GM23338 (cell line): ENCODE measurements around the gene TGFBR3. TPM values are rescaled to one million over a fixed set of nuclear protein-coding genes. Genes with fewer than 3 reads are reported as not detected.
A peak's percentile ranks its signal among the peaks of the same experiment; 100 is the strongest.

Experiments used
- ATAC-seq: fragments of 200-7000 bp; cut with Tn5 transposase; 3 replicates; pipeline ENCODE4 v1.9.1; 2020
- DNase-seq: peaks from one replicate; pipeline ENCODE4 v3.0.0-alpha.2; 2015; ENCODE audit warnings: low spot score
- H2AFZ ChIP-seq: fragments of 200-600 bp; sonication (generic); 2 replicates; pipeline ENCODE4 v1.8.0; 2016; ENCODE audit warnings: antibody characterized with exemption, mild to moderate bottlenecking, moderate library complexity
- H3F3A ChIP-seq: fragments of 200-600 bp; sonication (generic); replicated peaks from 2 replicates; pipeline ENCODE4 v1.8.0; 2017; ENCODE audit warnings: antibody characterized with exemption, mixed run types, low read depth
- H3K27ac ChIP-seq: fragments of 200-600 bp; sonication (generic); 2 replicates; pipeline ENCODE4 v1.6.1; 2016; ENCODE audit warnings: low read depth
- H3K27me3 ChIP-seq: fragments of 200-600 bp; sonication (generic); 2 replicates; pipeline ENCODE4 v1.8.0; 2016; ENCODE audit warnings: mild to moderate bottlenecking, mixed run types, moderate library complexity; ENCODE audit not compliant: insufficient read depth
- H3K36me3 ChIP-seq: fragments of 200-600 bp; sonication (generic); 2 replicates; pipeline ENCODE4 v1.8.0; 2016; ENCODE audit warnings: mild to moderate bottlenecking; ENCODE audit not compliant: insufficient read depth
- H3K4me1 ChIP-seq: fragments of 200-600 bp; sonication (generic); 2 replicates; pipeline ENCODE4 v1.8.0; 2016; ENCODE audit warnings: mild to moderate bottlenecking, moderate library complexity; ENCODE audit not compliant: insufficient read depth
- H3K4me2 ChIP-seq: fragments of 200-600 bp; sonication (generic); 2 replicates; pipeline ENCODE4 v1.7.1; 2017; ENCODE audit warnings: mixed run types
- H3K4me3 ChIP-seq: fragments of 200-600 bp; sonication (generic); 2 replicates; pipeline ENCODE4 v1.6.1; 2016; ENCODE audit warnings: mixed run types
- H3K79me2 ChIP-seq: fragments of 200-600 bp; sonication (generic); replicated peaks from 2 replicates; pipeline ENCODE4 v1.8.0; 2017; ENCODE audit warnings: mild to moderate bottlenecking; ENCODE audit not compliant: insufficient read depth
- H3K9me2 ChIP-seq: fragments of 200-600 bp; sonication (generic); 2 replicates; pipeline ENCODE4 v1.8.0; 2017; ENCODE audit not compliant: insufficient read depth
- H4K20me1 ChIP-seq: fragments of 200-600 bp; sonication (generic); replicated peaks from 2 replicates; pipeline ENCODE4 v1.8.0; 2017; ENCODE audit warnings: mild to moderate bottlenecking; ENCODE audit not compliant: insufficient read depth
- H3K27ac Mint-ChIP-seq: 2 replicates; pipeline ENCODE4 v1.8.0; 2020; ENCODE audit warnings: inconsistent platforms, mild to moderate bottlenecking, moderate library complexity, mixed read lengths
- H3K27me3 Mint-ChIP-seq: 3 replicates; pipeline ENCODE4 v1.8.0; 2022; ENCODE audit warnings: low read depth, mild to moderate bottlenecking, moderate library complexity, mixed read lengths, inconsistent platforms; ENCODE audit not compliant: insufficient read depth, poor library complexity
- H3K36me3 Mint-ChIP-seq: 3 replicates; pipeline ENCODE4 v1.8.0; 2021; ENCODE audit warnings: low read depth, mild to moderate bottlenecking, inconsistent platforms, moderate library complexity, mixed read lengths
- H3K4me1 Mint-ChIP-seq: 3 replicates; pipeline ENCODE4 v1.8.0; 2020; ENCODE audit warnings: mild to moderate bottlenecking, inconsistent platforms, mixed read lengths
- H3K4me3 Mint-ChIP-seq: 3 replicates; pipeline ENCODE4 v1.8.0; 2021; ENCODE audit warnings: moderate library complexity, mild to moderate bottlenecking, inconsistent platforms, mixed read lengths
- H3K9me3 Mint-ChIP-seq: 3 replicates; pipeline ENCODE4 v1.8.0; 2020; ENCODE audit warnings: moderate library complexity, mild to moderate bottlenecking, inconsistent platforms, mixed read lengths
- JUNB ChIP-seq: IDR thresholded peaks from one replicate; pipeline ENCODE4 v1.6.1; 2016; ENCODE audit warnings: antibody characterized with exemption; ENCODE audit not compliant: unreplicated experiment
- NANOG ChIP-seq: IDR thresholded peaks from 2 replicates; pipeline ENCODE4 v1.6.1; 2016; ENCODE audit warnings: antibody characterized with exemption, borderline replicate concordance
- STAT1 ChIP-seq: IDR thresholded peaks from one replicate; pipeline ENCODE4 v1.6.1; 2016; ENCODE audit warnings: antibody characterized with exemption; ENCODE audit not compliant: unreplicated experiment
- ZNF114 ChIP-seq: fragments of 250-450 bp; sonication (Bioruptor Pico); IDR thresholded peaks from 2 replicates; pipeline ENCODE4 v1.5.0; 2020; ENCODE audit warnings: mild to moderate bottlenecking, moderate library complexity
- polyA plus RNA-seq: library from polyadenylated mRNA; unstranded; fragments of >200 nt; fragmentation: Nextera tagmentation; extraction: Ambion mirVana; gene quantifications from 2 replicates; pipeline ENCODE4 v1.2.1, GENCODE V29; 2016
- total RNA-seq: library from RNA; depleted of rRNA; stranded (reverse); fragments of >200 nt; shearing (Covaris generic); gene quantifications from 2 replicates; pipeline ENCODE4 v1.2.3, GENCODE V29; 2014
- TF ChIP-seq, protein P1 (sequence below): fragments of 250-450 bp; sonication (Bioruptor Pico); IDR thresholded peaks from 2 replicates; pipeline ENCODE4 v1.5.0; 2020; ENCODE audit warnings: mild to moderate bottlenecking, moderate library complexity

The TGFBR3 gene
- total and polyA plus RNA-seq, 2 experiments from 2014 or later: 1.7 to 2.9 TPM

DNA sequence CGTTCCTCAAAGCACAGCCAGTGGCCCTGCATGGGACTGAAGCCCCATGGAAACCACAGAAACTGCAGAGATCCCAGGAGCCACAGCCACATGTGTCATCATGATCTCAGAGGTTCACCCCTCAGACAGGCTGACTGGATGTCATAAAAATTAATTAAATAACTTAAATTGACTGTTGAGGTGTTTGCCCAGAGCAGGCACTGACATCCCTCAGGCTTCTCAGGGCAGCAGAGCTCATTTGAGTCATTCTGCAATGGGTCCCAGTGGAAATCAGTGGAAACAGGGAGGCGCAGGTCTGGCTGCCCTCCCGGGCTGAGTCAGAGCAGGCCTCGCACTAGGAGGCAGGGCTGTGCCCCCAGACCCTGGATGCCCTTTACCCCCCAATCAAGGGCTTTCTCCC is 250.2 kb downstream of the TGFBR3 start (continued):
- TF ChIP-seq, protein P1, sequence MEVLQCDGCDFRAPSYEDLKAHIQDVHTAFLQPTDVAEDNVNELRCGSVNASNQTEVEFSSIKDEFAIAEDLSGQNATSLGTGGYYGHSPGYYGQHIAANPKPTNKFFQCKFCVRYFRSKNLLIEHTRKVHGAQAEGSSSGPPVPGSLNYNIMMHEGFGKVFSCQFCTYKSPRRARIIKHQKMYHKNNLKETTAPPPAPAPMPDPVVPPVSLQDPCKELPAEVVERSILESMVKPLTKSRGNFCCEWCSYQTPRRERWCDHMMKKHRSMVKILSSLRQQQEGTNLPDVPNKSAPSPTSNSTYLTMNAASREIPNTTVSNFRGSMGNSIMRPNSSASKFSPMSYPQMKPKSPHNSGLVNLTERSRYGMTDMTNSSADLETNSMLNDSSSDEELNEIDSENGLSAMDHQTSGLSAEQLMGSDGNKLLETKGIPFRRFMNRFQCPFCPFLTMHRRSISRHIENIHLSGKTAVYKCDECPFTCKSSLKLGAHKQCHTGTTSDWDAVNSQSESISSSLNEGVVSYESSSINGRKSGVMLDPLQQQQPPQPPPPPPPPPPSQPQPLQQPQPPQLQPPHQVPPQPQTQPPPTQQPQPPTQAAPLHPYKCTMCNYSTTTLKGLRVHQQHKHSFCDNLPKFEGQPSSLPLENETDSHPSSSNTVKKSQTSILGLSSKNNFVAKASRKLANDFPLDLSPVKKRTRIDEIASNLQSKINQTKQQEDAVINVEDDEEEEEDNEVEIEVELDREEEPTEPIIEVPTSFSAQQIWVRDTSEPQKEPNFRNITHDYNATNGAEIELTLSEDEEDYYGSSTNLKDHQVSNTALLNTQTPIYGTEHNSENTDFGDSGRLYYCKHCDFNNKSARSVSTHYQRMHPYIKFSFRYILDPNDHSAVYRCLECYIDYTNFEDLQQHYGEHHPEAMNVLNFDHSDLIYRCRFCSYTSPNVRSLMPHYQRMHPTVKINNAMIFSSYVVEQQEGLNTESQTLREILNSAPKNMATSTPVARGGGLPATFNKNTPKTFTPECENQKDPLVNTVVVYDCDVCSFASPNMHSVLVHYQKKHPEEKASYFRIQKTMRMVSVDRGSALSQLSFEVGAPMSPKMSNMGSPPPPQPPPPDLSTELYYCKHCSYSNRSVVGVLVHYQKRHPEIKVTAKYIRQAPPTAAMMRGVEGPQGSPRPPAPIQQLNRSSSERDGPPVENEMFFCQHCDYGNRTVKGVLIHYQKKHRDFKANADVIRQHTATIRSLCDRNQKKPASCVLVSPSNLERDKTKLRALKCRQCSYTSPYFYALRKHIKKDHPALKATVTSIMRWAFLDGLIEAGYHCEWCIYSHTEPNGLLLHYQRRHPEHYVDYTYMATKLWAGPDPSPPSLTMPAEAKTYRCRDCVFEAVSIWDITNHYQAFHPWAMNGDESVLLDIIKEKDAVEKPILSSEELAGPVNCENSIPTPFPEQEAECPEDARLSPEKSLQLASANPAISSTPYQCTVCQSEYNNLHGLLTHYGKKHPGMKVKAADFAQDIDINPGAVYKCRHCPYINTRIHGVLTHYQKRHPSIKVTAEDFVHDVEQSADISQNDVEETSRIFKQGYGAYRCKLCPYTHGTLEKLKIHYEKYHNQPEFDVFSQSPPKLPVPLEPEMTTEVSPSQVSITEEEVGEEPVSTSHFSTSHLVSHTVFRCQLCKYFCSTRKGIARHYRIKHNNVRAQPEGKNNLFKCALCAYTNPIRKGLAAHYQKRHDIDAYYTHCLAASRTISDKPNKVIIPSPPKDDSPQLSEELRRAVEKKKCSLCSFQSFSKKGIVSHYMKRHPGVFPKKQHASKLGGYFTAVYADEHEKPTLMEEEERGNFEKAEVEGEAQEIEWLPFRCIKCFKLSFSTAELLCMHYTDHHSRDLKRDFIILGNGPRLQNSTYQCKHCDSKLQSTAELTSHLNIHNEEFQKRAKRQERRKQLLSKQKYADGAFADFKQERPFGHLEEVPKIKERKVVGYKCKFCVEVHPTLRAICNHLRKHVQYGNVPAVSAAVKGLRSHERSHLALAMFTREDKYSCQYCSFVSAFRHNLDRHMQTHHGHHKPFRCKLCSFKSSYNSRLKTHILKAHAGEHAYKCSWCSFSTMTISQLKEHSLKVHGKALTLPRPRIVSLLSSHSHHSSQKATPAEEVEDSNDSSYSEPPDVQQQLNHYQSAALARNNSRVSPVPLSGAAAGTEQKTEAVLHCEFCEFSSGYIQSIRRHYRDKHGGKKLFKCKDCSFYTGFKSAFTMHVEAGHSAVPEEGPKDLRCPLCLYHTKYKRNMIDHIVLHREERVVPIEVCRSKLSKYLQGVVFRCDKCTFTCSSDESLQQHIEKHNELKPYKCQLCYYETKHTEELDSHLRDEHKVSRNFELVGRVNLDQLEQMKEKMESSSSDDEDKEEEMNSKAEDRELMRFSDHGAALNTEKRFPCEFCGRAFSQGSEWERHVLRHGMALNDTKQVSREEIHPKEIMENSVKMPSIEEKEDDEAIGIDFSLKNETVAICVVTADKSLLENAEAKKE (CRISPR knock-in tag): no peak
- TF ChIP-seq ZNF114: no peak
- no peak for TF ChIP-seq NANOG

DNA sequence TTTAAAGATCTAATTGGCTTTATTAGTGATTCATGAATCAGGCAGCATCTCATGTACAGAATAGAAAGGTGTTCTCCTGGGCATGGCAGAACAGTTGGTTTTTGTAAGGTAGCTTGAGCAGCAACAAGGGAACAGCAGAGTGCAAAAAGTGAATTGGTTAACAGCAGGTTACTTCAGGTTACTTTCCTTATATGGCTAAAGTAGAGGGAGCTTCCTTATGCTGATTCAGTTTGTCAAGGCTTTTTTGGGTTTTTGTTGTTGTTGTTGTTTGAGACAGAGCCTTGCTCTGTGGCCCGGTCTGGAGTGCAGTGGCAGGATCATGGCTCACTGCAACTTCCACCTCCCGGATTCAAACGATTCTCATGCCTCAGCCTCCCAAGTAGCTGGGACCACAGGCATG is 252.5 kb downstream of the TGFBR3 start:
- Mint-ChIP-seq H3K36me3 (no peaks in the 10 kb centered on the region), H3K27ac (peak overlapping the region; percentile 72; the same call in 1 of the 2 replicates), H3K27me3 (peaks cover 6% of the 10 kb centered on the region), H3K4me1 (peaks cover 20% of the 10 kb centered on the region), H3K9me3 (no peaks in the 10 kb centered on the region), H3K4me3 (no peak overlapping the region)
- no peaks in the 10 kb centered on the region for H4K20me1 ChIP-seq
- ATAC-seq (peak; percentile 68), DNase-seq (no peak)
- no peak overlapping the region for H3K27ac ChIP-seq
- H3K27me3 ChIP-seq: no peaks in the 10 kb centered on the region
- no peak overlapping the region for H2AFZ ChIP-seq
- H3K4me3 ChIP-seq: no peak overlapping the region
- H3K4me2 ChIP-seq: no peak overlapping the region
- 0 out of 2 replicates have a peak, but pooled peaks cover 7% of the 10 kb centered on the region for H3K9me2 ChIP-seq
- no peaks in the 10 kb centered on the region for H3K79me2 ChIP-seq
- no peaks in the 10 kb centered on the region for H3F3A ChIP-seq
- H3K36me3 ChIP-seq: no peaks in the 10 kb centered on the region
- TF ChIP-seq ZNF114: no peak
- TF ChIP-seq NANOG: no peak
- H3K4me1 ChIP-seq: peaks cover 13% of the 10 kb centered on the region

DNA sequence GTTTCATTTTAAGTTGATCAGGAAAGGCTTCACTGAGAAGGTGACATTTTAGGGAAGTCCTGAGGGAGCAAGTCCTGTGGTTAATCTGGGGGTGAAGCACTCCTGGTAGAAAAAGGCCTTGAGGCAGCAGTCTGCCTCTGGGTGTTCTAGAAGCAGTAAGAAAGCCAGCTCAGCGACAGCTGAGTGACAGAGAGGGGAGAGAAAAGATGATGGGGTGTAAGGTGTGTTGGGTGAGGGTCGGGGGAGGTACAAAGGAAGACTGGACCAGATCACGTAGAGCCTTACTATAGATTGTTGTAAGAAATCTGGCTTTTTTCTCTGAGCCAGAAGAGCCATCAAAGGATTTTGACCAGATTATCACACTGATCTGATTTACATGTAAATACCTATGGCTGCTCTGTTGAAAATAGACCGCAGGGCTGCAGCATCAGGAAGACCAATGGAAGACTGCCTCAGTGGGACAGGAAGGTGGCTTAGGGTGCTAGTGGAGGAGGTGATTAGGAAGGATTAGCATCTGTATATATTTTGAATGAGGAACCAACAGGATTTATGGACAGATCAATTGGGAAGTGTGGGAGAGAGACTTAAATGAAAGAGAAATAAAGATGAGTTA is 254.1 kb downstream of the TGFBR3 start:
- H3K9me3 Mint-ChIP-seq: no peaks in the 10 kb centered on the region
- H3K36me3 Mint-ChIP-seq: no peaks in the 10 kb centered on the region
- H3K4me3 ChIP-seq: no peak overlapping the region
- peaks cover 4% of the 10 kb centered on the region for H3K27me3 Mint-ChIP-seq
- DNase-seq (peak; percentile 22), ATAC-seq (peak; percentile 71)
- no peak overlapping the region for H3K4me3 Mint-ChIP-seq
- H3K27ac Mint-ChIP-seq: peak overlapping the region; percentile 32; the same call in 1 of the 2 replicates
- peaks cover 20% of the 10 kb centered on the region for H3K4me1 Mint-ChIP-seq
- no peaks in the 10 kb centered on the region for H3K36me3 ChIP-seq
- H3K27me3 ChIP-seq: no peaks in the 10 kb centered on the region
- H2AFZ ChIP-seq: no peak overlapping the region
- H3K4me1 ChIP-seq: peaks cover 13% of the 10 kb centered on the region
- H4K20me1 ChIP-seq: no peaks in the 10 kb centered on the region
- H3K79me2 ChIP-seq: no peaks in the 10 kb centered on the region
- 0 out of 2 replicates have a peak overlapping the region, but pooled peaks have one; percentile 24 for H3K4me2 ChIP-seq
- 0 out of 2 replicates have a peak, but pooled peaks cover 7% of the 10 kb centered on the region for H3K9me2 ChIP-seq
- H3F3A ChIP-seq: no peaks in the 10 kb centered on the region
- peak overlapping the region; percentile 55; the same call in 1 of the 2 replicates for H3K27ac ChIP-seq
- TF ChIP-seq JUNB: no peak
- no peak for TF ChIP-seq STAT1
